Measurements from ENCODE around the gene TMEM176A.

- TF ChIP-seq POLR2A (IDR thresholded peaks at IDR 0.05; ENCODE audit: borderline replicate concordance, extremely low read depth, insufficient read depth, insufficient read length) (no peak), CEBPB (IDR thresholded peaks at IDR 0.05; ENCODE audit: low read depth) (no peak), CTCF (IDR thresholded peaks at IDR 0.05 in 2 of 3, conservative IDR thresholded peaks at IDR 0.05 in 1 of 3; ENCODE audit: borderline replicate concordance in 1 of 3, insufficient read depth in 1 of 3, low read depth in 2 of 3, low read length in 2 of 3) (no peak), POLR2AphosphoS5 (IDR thresholded peaks at IDR 0.05; ENCODE audit: low read depth, low read length) (no peak), EZH2phosphoT487 (IDR thresholded peaks at IDR 0.05; ENCODE audit: borderline replicate concordance) (no peak), ATF3 (IDR thresholded peaks at IDR 0.05) (no peak), SRF (IDR thresholded peaks at IDR 0.05; ENCODE audit: low read depth) (no peak)
- TF ChIP-seq, protein P1, sequence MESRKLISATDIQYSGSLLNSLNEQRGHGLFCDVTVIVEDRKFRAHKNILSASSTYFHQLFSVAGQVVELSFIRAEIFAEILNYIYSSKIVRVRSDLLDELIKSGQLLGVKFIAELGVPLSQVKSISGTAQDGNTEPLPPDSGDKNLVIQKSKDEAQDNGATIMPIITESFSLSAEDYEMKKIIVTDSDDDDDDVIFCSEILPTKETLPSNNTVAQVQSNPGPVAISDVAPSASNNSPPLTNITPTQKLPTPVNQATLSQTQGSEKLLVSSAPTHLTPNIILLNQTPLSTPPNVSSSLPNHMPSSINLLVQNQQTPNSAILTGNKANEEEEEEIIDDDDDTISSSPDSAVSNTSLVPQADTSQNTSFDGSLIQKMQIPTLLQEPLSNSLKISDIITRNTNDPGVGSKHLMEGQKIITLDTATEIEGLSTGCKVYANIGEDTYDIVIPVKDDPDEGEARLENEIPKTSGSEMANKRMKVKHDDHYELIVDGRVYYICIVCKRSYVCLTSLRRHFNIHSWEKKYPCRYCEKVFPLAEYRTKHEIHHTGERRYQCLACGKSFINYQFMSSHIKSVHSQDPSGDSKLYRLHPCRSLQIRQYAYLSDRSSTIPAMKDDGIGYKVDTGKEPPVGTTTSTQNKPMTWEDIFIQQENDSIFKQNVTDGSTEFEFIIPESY (IDR thresholded peaks at IDR 0.05; ENCODE audit: extremely low read depth, insufficient replicate concordance, low read length), result no peak
- TF ChIP-seq, protein P2, sequence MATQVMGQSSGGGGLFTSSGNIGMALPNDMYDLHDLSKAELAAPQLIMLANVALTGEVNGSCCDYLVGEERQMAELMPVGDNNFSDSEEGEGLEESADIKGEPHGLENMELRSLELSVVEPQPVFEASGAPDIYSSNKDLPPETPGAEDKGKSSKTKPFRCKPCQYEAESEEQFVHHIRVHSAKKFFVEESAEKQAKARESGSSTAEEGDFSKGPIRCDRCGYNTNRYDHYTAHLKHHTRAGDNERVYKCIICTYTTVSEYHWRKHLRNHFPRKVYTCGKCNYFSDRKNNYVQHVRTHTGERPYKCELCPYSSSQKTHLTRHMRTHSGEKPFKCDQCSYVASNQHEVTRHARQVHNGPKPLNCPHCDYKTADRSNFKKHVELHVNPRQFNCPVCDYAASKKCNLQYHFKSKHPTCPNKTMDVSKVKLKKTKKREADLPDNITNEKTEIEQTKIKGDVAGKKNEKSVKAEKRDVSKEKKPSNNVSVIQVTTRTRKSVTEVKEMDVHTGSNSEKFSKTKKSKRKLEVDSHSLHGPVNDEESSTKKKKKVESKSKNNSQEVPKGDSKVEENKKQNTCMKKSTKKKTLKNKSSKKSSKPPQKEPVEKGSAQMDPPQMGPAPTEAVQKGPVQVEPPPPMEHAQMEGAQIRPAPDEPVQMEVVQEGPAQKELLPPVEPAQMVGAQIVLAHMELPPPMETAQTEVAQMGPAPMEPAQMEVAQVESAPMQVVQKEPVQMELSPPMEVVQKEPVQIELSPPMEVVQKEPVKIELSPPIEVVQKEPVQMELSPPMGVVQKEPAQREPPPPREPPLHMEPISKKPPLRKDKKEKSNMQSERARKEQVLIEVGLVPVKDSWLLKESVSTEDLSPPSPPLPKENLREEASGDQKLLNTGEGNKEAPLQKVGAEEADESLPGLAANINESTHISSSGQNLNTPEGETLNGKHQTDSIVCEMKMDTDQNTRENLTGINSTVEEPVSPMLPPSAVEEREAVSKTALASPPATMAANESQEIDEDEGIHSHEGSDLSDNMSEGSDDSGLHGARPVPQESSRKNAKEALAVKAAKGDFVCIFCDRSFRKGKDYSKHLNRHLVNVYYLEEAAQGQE (IDR thresholded peaks at IDR 0.05; ENCODE audit: low read depth), result no peak
These were observed 53.8 kb downstream of the TMEM176A start for GRCh38 chr7:150854066-150855000.
